ENCODE results near the gene RNF213.

RNF213 gene

DNA sequence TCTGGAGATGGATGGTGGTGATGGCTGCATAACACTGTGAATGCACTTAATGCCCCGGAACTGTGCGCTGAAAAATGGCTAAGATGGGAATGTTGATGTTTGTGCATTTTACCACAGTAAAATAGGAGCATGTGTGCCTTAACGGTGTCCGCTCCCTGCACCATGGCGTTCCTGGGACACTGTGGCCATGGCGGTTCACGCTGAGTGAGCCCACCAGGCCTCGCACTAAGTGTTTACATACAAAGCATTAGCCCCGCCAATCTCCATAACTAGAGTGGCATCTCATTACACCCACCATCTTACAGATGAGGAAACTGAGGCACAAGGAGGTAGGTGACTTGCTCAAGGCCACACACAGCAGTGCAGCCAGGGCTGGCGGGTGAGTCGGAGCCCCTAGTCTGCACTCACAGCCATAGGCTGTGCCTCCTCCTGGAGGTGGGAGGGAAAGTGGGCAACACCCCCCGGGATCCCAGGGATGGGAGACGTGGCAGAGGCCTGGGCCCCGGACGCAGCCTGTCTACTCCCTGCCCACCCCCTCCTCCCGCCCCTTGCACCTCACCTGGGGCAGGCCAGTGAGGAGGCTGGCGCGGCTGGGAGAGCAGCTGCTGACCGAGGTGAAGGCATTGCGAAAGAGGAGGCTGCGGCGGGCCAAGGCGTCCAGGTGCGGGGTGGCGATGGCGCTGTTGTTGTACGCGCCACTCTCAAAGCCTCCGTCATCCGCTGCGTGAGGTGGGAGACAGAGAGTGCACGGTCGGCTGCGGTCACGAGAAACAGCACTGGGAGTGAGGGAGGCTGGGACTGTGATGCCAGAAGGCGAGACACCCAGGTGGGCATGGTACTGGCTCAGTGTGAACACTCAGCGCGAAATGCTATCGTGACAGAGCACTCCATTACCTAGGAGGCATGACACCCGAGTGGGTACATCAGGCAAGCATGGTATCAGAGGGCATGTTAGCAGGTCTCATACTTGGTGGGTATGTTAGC is 43.9 kb upstream of the RNF213 start:
- TF ChIP-seq, protein P1, sequence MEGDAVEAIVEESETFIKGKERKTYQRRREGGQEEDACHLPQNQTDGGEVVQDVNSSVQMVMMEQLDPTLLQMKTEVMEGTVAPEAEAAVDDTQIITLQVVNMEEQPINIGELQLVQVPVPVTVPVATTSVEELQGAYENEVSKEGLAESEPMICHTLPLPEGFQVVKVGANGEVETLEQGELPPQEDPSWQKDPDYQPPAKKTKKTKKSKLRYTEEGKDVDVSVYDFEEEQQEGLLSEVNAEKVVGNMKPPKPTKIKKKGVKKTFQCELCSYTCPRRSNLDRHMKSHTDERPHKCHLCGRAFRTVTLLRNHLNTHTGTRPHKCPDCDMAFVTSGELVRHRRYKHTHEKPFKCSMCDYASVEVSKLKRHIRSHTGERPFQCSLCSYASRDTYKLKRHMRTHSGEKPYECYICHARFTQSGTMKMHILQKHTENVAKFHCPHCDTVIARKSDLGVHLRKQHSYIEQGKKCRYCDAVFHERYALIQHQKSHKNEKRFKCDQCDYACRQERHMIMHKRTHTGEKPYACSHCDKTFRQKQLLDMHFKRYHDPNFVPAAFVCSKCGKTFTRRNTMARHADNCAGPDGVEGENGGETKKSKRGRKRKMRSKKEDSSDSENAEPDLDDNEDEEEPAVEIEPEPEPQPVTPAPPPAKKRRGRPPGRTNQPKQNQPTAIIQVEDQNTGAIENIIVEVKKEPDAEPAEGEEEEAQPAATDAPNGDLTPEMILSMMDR (IDR thresholded peaks at IDR 0.05): no peak

GRCh38 chr17:80217703-80218362 is 42.8 kb upstream of the RNF213 start:
- TF ChIP-seq, protein P1 (IDR thresholded peaks at IDR 0.05): no peak

GRCh38 chr17:80218391-80218790 is 42.3 kb upstream of the RNF213 start:
- TF ChIP-seq, protein P1 (IDR thresholded peaks at IDR 0.05): no peak

- TF ChIP-seq, protein P1 (IDR thresholded peaks at IDR 0.05): no peak
Measured at GRCh38 chr17:80219013-80219762, 41.5 kb upstream of the RNF213 start.

DNA sequence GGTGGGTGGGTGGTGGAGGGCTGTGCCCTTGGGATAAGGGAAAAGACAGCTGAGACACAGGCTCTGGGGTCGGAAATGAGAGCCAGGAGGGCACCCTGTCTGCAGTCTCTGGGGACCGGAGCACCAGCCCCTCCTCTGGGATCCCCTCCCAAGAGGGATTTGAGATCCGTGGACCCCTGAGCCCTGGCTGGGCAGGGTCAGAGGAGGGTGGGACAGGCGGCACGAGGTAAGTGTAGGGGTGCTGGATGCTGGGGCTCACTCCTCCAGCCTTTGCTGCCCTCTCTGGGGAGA is 40.9 kb upstream of the RNF213 start:
- TF ChIP-seq, protein P1 (IDR thresholded peaks at IDR 0.05): no peak

DNA sequence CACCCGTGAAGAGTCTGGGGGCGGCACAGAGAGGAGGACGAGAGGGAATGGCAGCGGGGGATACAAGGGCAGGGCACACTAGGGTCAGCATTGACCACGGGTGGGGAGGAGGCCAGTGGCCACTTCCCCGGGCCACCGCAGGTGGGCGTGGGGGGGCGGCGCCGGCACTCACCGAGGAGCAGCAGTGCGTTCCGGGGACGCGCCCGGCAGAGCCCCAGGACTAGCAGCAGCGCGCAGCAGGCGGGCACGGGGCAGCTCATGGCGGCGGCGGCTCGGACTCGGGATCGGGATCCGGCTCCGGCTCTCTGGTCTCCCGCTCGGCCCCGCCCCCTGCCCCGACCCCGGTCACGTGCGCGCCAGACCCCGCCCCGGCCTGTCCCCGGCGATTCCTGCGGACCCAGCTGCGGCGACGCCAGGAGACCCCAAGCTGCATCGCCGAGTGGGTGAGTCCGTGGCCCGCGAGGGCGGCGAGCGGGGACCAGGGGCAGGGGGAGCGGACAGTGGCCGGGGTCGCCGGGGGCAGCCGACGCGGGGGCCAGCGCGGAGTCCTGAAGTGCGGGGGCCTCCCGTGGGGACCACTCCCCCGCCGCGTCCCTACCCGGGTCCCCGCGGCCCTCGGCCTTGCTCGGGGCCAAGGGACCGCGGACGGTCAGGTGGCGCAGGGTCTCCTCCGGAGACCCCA is 40.5 kb upstream of the RNF213 start, which contains the start of the genes SGSH and SLC26A11:
Gene SGSH (minus strand): TSS at position 280 of the 682 bp plus-strand sequence. CDS start 20 bp downstream, at position 260.
Gene SLC26A11 (plus strand): TSS at position 374 of the 682 bp plus-strand sequence. CDS start 1,134 bp downstream, outside the sequence.
- TF ChIP-seq, protein P1 (IDR thresholded peaks at IDR 0.05): no peak
